CD4-positive, alpha-beta T cell (primary cell): ENCODE data around the gene SIPA1. TPM values are rescaled to one million over a fixed set of nuclear protein-coding genes. Genes with fewer than 3 reads are reported as not detected.
A peak's percentile ranks its signal among the peaks of the same experiment; 100 is the strongest.

Source experiments
- ATAC-seq: fragments of 200-7000 bp; cut with Tn5 transposase; one replicate; pipeline ENCODE4 v1.10.0; 2022; ENCODE audit warnings: mild to moderate bottlenecking; ENCODE audit not compliant: poor library complexity
- CTCF ChIA-PET: fragments of 350-600 bp; sonication (Branson Sonifier 250); formaldehyde crosslinking; loops from one replicate; lab custom pipeline; 2021; ENCODE audit warnings: antibody characterized with exemption, inconsistent platforms; lab: Charles Lee
- POLR2A ChIA-PET: fragments of 350-600 bp; sonication (Branson Sonifier 250); formaldehyde crosslinking; loops from one replicate; lab custom pipeline; 2021; ENCODE audit warnings: antibody characterized with exemption, inconsistent platforms; lab: Charles Lee
- DNase-seq, 14 experiments: peaks; one replicate each; pipeline ENCODE4 v3.0.0-alpha.2; 2013 to 2020; ENCODE audit warnings: mixed read lengths in 2 of 14
- H3K27ac ChIP-seq, 2 donors: one replicate each; pipeline versions ENCODE4 v1.5.1 to v1.7.0; 2013; ENCODE audit warnings: low read length in 2 of 2, low read depth in 1 of 2, mild to moderate bottlenecking in 1 of 2
- H3K27me3 ChIP-seq, 2 experiments: 1 replicate in 1 of 2; 2 replicates in 1 of 2; pipeline versions ENCODE4 v1.6.1 to v1.7.0; 2013; ENCODE audit warnings: low read length in 2 of 2, control low read depth in 1 of 2, mild to moderate bottlenecking in 1 of 2, moderate library complexity in 1 of 2; ENCODE audit not compliant: insufficient read depth in 2 of 2, control insufficient read depth in 1 of 2
- H3K36me3 ChIP-seq: one replicate; pipeline ENCODE4 v1.6.1; 2013; ENCODE audit warnings: low read length, control low read depth; ENCODE audit not compliant: insufficient read depth
- H3K4me1 ChIP-seq: one replicate; pipeline ENCODE4 v1.6.1; 2013; ENCODE audit warnings: low read length, control low read depth; ENCODE audit not compliant: insufficient read depth
- H3K4me3 ChIP-seq: one replicate; pipeline ENCODE4 v1.5.1; 2013; ENCODE audit warnings: mild to moderate bottlenecking, low read length, moderate library complexity
- H3K9me3 ChIP-seq, 2 experiments: 1 replicate in 1 of 2; 2 replicates in 1 of 2; pipeline versions ENCODE4 v1.6.1 to v1.7.0; 2013; ENCODE audit warnings: low read length in 2 of 2, mild to moderate bottlenecking in 2 of 2, control low read depth in 1 of 2, moderate library complexity in 1 of 2; ENCODE audit not compliant: control insufficient read depth in 1 of 2, insufficient read depth in 1 of 2
- H3K27ac Mint-ChIP-seq: one replicate; pipeline ENCODE4 v1.8.0; 2020; ENCODE audit warnings: mixed read lengths
- H3K27me3 Mint-ChIP-seq: one replicate; pipeline ENCODE4 v1.8.0; 2021; ENCODE audit warnings: mixed read lengths
- H3K36me3 Mint-ChIP-seq: one replicate; pipeline ENCODE4 v1.8.0; 2021; ENCODE audit warnings: low read depth, mixed read lengths
- H3K4me1 Mint-ChIP-seq: one replicate; pipeline ENCODE4 v1.8.0; 2021; ENCODE audit warnings: low read depth, mixed read lengths
- H3K4me3 Mint-ChIP-seq: one replicate; pipeline ENCODE4 v1.8.0; 2020; ENCODE audit warnings: mild to moderate bottlenecking, mixed read lengths
- H3K9me3 Mint-ChIP-seq: one replicate; pipeline ENCODE4 v1.8.0; 2020; ENCODE audit warnings: mixed read lengths
- CTCF ChIP-seq: fragments of 200-600 bp; IDR thresholded peaks from one replicate; pipeline ENCODE4 v1.8.0; 2022; ENCODE audit warnings: antibody characterized with exemption, mild to moderate bottlenecking
- intact Hi-C, 2 experiments: fragments of 100-400 bp; cut with DNase I in 1 of 2; cut with micrococcal nuclease in 1 of 2; formaldehyde crosslinking; loops; one replicate each; pipeline versions ENCODE4 v1.15.1 to v1.9.0; 2023 to 2025; cut with DNase I, micrococcal nuclease
- total RNA-seq, 174 experiments: library from RNA in 2 of 174; stranded (reverse) in 2 of 174; gene quantifications; one replicate each; pipeline ENCODE4 v1.2.3 and lab custom pipeline; 2021 to 2026

SIPA1 gene
- total RNA-seq, 2 experiments from 2014 or later: 272 to 298 TPM

- DNase-seq: peak; percentile 92 to 99 (median 96)
- H3K27me3 ChIP-seq: no peaks in the 10 kb centered on the region
- TF ChIP-seq CTCF: no peak
- H3K4me3 ChIP-seq: peak overlapping the region; percentile 66
- H3K27me3 Mint-ChIP-seq: no peaks in the 10 kb centered on the region
- CTCF ChIA-PET: interaction anchor here (0.7 to 2.8 kb wide), 7 partner anchors 10 to 207 kb away, joined by 3 to 10 read pairs (median 4); partner anchors contain the start of genes MUS81, PCNX3, RELA and SIPA1
- H3K4me1 Mint-ChIP-seq: peaks cover 54% of the 10 kb centered on the region
- H3K36me3 ChIP-seq: peaks cover 81% of the 10 kb centered on the region
- H3K4me1 ChIP-seq: peaks cover 60% of the 10 kb centered on the region
- intact Hi-C loops: loop anchor here (1.0 to 5.0 kb wide), 5 partner anchors 10 to 110 kb away; partner anchors contain the start of genes PCNX3 (in 1 of the 2), RELA (in 1 of the 2) and SIPA1 (in 1 of the 2)
- peak overlapping the region; percentile 95 to 99 for H3K27ac ChIP-seq
- peaks cover 91% of the 10 kb centered on the region for H3K36me3 Mint-ChIP-seq
- ATAC-seq: peak; percentile 75
- H3K9me3 ChIP-seq: no peaks in the 10 kb centered on the region
- POLR2A ChIA-PET: interaction anchor here (0.5 to 11.7 kb wide), 29 partner anchors 9 to 518 kb away, joined by 3 to 244 read pairs (median 6); partner anchors contain the start of genes CFL1, EHBP1L1, FAM89B and KAT5
- H3K9me3 Mint-ChIP-seq: no peaks in the 10 kb centered on the region
- H3K4me3 Mint-ChIP-seq: peak overlapping the region; percentile 88
- peak overlapping the region; percentile 97 for H3K27ac Mint-ChIP-seq
Measured at GRCh38 chr11:65652511-65653228, 14.8 kb downstream of the SIPA1 start.

GRCh38 chr11:65653229-65654225 is 15.6 kb downstream of the SIPA1 start:
- H3K27me3 Mint-ChIP-seq: no peaks in the 10 kb centered on the region

More at GRCh38 chr11:65653229-65654225, 15.6 kb downstream of the SIPA1 start:
- ATAC-seq: peak; percentile 0
- peaks cover 68% of the 10 kb centered on the region for H3K4me1 ChIP-seq
- H3K4me1 Mint-ChIP-seq: peaks cover 57% of the 10 kb centered on the region
- H3K36me3 Mint-ChIP-seq: peaks cover 91% of the 10 kb centered on the region
- no peaks in the 10 kb centered on the region for H3K9me3 Mint-ChIP-seq
- ChIA-PET CTCF (interaction anchor here (1.2 to 2.8 kb wide), 5 partner anchors 10 to 126 kb away, joined by 3 to 10 read pairs (median 5); partner anchors contain the start of genes RELA and SIPA1), POLR2A (interaction anchor here (0.8 to 11.7 kb wide), 21 partner anchors 9 to 518 kb away, joined by 3 to 244 read pairs (median 9); partner anchors contain the start of genes CFL1, EHBP1L1, FAM89B and KAT5)
- intact Hi-C loops: loop anchor here (1.0 to 5.0 kb wide), 4 partner anchors 9 to 111 kb away; partner anchors contain the start of genes PCNX3 (in 1 of the 2) and RELA (in 1 of the 2)
- H3K36me3 ChIP-seq: peaks cover 81% of the 10 kb centered on the region
- peak overlapping the region; percentile 88 for H3K4me3 Mint-ChIP-seq
- H3K27me3 ChIP-seq: no peaks in the 10 kb centered on the region
- peak overlapping the region; percentile 66 for H3K4me3 ChIP-seq
- H3K9me3 ChIP-seq: no peaks in the 10 kb centered on the region
- H3K27ac ChIP-seq: peak overlapping the region; percentile 95 to 99
- TF ChIP-seq CTCF: no peak
- peak overlapping the region; percentile 97 for H3K27ac Mint-ChIP-seq
- peak in 1 of 14 experiments; percentile 30 for DNase-seq
